ENCODE measurements around the gene ASAH2. TPM values are rescaled to one million over a fixed set of nuclear protein-coding genes. Genes with fewer than 3 reads are reported as not detected.

The ASAH2 gene
- total RNA-seq, 4 donors from 2014 or later = 0.76 to 1.6 TPM; not detected in 2

- no peaks in the 10 kb centered on the region for H3K9me3 ChIP-seq
- TF ChIP-seq POLR2A (IDR thresholded peaks at IDR 0.05) (no peak), CTCF (IDR thresholded peaks at IDR 0.05) (peak in 2 of 4 experiments; percentile 34)
- no peaks in the 10 kb centered on the region for H3K4me1 ChIP-seq
- H3K27me3 ChIP-seq = no peaks in the 10 kb centered on the region
- no peaks in the 10 kb centered on the region for H3K36me3 ChIP-seq
- intact Hi-C loops (cut with DNase I; ENCODE audit: low total_unique reads) = no loop called here
- DNase-seq = no peak
- H3K4me3 ChIP-seq = no peak overlapping the region
- no peak overlapping the region for H3K27ac ChIP-seq
Measured at GRCh38 chr10:50291261-50291850, 40.0 kb upstream of the ASAH2 start.

GRCh38 chr10:50289196-50289595 lies 37.9 kb upstream of the ASAH2 start:
- no peak for TF ChIP-seq CTCF (IDR thresholded peaks at IDR 0.05)
- TF ChIP-seq POLR2A (IDR thresholded peaks at IDR 0.05) = no peak
- no peaks in the 10 kb centered on the region for H3K36me3 ChIP-seq
- H3K27me3 ChIP-seq = no peaks in the 10 kb centered on the region
- intact Hi-C loops (cut with DNase I; ENCODE audit: low total_unique reads) = no loop called here
- H3K4me3 ChIP-seq = no peak overlapping the region
- no peak overlapping the region for H3K27ac ChIP-seq
- H3K9me3 ChIP-seq = no peaks in the 10 kb centered on the region
- no peak for DNase-seq
- no peaks in the 10 kb centered on the region for H3K4me1 ChIP-seq

- no peak for DNase-seq
- Histone ChIP-seq H3K36me3 (no peaks in the 10 kb centered on the region), H3K27me3 (no peaks in the 10 kb centered on the region), H3K27ac (no peak overlapping the region), H3K4me3 (no peak overlapping the region), H3K9me3 (no peaks in the 10 kb centered on the region), H3K4me1 (no peaks in the 10 kb centered on the region)
- intact Hi-C loops (cut with DNase I; ENCODE audit: low total_unique reads) = no loop called here
- TF ChIP-seq CTCF (IDR thresholded peaks at IDR 0.05) (no peak), POLR2A (IDR thresholded peaks at IDR 0.05) (no peak)
Measured at GRCh38 chr10:50286996-50287803, 35.9 kb upstream of the ASAH2 start.

GRCh38 chr10:50286517-50286916 lies 35.2 kb upstream of the ASAH2 start:
- Histone ChIP-seq H3K27me3 (no peaks in the 10 kb centered on the region), H3K36me3 (no peaks in the 10 kb centered on the region), H3K9me3 (no peaks in the 10 kb centered on the region), H3K27ac (no peak overlapping the region), H3K4me3 (no peak overlapping the region), H3K4me1 (no peaks in the 10 kb centered on the region)
- peak in 1 of 2 donors; percentile 20 for DNase-seq
- no peak for TF ChIP-seq CTCF (IDR thresholded peaks at IDR 0.05)
- no peak for TF ChIP-seq POLR2A (IDR thresholded peaks at IDR 0.05)
- intact Hi-C loops (cut with DNase I; ENCODE audit: low total_unique reads) = no loop called here

GRCh38 chr10:50281967-50282522 lies 30.7 kb upstream of the ASAH2 start:
- no peaks in the 10 kb centered on the region for H3K27me3 ChIP-seq
- intact Hi-C loops (cut with DNase I; ENCODE audit: low total_unique reads) = no loop called here
- DNase-seq = no peak
- H3K4me3 ChIP-seq = no peak overlapping the region
- TF ChIP-seq POLR2A (IDR thresholded peaks at IDR 0.05) = no peak
- TF ChIP-seq CTCF (IDR thresholded peaks at IDR 0.05) = no peak
- no peaks in the 10 kb centered on the region for H3K4me1 ChIP-seq
- H3K9me3 ChIP-seq = no peaks in the 10 kb centered on the region
- H3K36me3 ChIP-seq = no peaks in the 10 kb centered on the region
- no peak overlapping the region for H3K27ac ChIP-seq
